Activated CD8-positive, alpha-beta T cell treated with anti-CD3 and anti-CD28 coated beads for 36 hours (primary cell): Measurements from ENCODE around the gene SPATA32. TPM values are rescaled to one million over a fixed set of nuclear protein-coding genes. Genes with fewer than 3 reads are reported as not detected.

Experiments used
- ATAC-seq: fragments of 200-7000 bp; cut with Tn5 transposase; one replicate; pipeline ENCODE4 v1.10.0; 2021; ENCODE audit warnings: mild to moderate bottlenecking, moderate library complexity
- CTCF ChIA-PET: fragments of 350-600 bp; sonication (Branson Sonifier 250); formaldehyde crosslinking; loops from one replicate; lab custom pipeline; 2021; ENCODE audit warnings: antibody characterized with exemption; lab: Charles Lee
- POLR2A ChIA-PET: fragments of 350-600 bp; sonication (Branson Sonifier 250); formaldehyde crosslinking; loops from one replicate; lab custom pipeline; 2021; ENCODE audit warnings: antibody characterized with exemption; lab: Charles Lee
- DNase-seq: peaks from one replicate; pipeline ENCODE4 v3.0.0-alpha.2; 2020
- H3K27ac Mint-ChIP-seq: one replicate; pipeline ENCODE4 v1.8.0; 2021; ENCODE audit warnings: mild to moderate bottlenecking, mixed read lengths
- H3K27me3 Mint-ChIP-seq: one replicate; pipeline ENCODE4 v1.8.0; 2021; ENCODE audit warnings: mixed read lengths
- H3K36me3 Mint-ChIP-seq: one replicate; pipeline ENCODE4 v1.8.0; 2021; ENCODE audit warnings: low read depth, mixed read lengths
- H3K4me1 Mint-ChIP-seq: one replicate; pipeline ENCODE4 v1.8.0; 2021; ENCODE audit warnings: low read depth, mixed read lengths
- H3K4me3 Mint-ChIP-seq: one replicate; pipeline ENCODE4 v1.8.0; 2021; ENCODE audit warnings: mild to moderate bottlenecking, moderate library complexity, mixed read lengths
- H3K9me3 Mint-ChIP-seq: one replicate; pipeline ENCODE4 v1.8.0; 2021; ENCODE audit warnings: mixed read lengths
- intact Hi-C: fragments of 100-400 bp; cut with micrococcal nuclease; formaldehyde crosslinking; loops from one replicate; pipeline ENCODE4 v1.10.0; 2022
- total RNA-seq, 2 experiments: library from RNA; stranded (reverse); gene quantifications; one replicate each; pipeline ENCODE4 v1.2.3, GENCODE V29; 2021
- TF ChIP-seq, protein P1 (sequence below): fragments of 200-600 bp; IDR thresholded peaks from one replicate; pipeline ENCODE4 v1.8.0; 2022; ENCODE audit warnings: antibody characterized with exemption, mild to moderate bottlenecking

Gene SPATA32
- total RNA-seq, 2 experiments from 2014 or later: 0.27 to 0.63 TPM

DNA sequence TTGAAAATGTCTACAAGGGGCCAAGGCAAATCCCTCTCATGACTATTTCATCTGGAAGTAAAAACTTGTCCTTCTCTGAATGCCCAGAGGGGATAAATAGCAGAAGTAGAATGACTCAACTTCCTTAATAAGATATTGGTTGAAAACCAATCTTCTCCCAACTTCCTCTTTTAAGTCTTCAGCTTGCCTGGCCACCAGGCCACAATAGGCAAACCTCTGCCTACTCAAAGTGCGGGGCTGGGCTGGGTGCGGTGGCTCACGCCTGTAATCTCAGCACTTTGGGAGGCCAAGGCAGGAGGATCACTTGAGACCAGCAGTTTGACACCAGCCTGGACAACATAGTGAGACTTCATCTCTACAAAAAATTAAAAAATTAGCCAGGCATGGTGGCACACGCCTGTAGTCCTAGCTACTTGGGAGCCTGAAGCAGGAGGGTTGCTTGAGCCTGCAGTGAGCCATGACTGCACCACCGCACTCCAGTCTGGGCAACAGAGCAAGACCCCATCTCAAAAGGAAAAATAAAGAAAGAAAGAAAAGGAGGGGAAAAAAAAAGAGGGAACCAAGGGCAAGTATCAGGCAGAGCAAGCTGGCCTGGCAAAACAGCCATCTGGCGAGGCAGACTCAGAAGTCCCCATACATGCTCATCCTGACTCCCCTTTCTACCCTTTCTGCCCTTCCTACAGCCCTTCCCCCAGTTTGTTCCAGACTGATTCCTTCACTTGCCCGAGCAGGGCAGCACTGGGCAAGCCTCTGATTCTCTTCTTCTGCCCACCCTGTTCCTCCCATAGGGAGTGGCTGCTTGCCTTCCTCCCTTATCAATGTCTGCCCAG is 34.3 kb upstream of the SPATA32 start:
- no peaks in the 10 kb centered on the region for H3K27me3 Mint-ChIP-seq
- ATAC-seq (no peak), DNase-seq (no peak)
- H3K27ac Mint-ChIP-seq: peak overlapping the region; percentile 81
- H3K4me3 Mint-ChIP-seq: no peak overlapping the region
- H3K4me1 Mint-ChIP-seq: peaks cover 84% of the 10 kb centered on the region
- H3K36me3 Mint-ChIP-seq: peaks cover 57% of the 10 kb centered on the region
- POLR2A ChIA-PET: interaction anchor here (0.6 to 1.3 kb wide), 4 partner anchors 12 to 97 kb away, joined by 3 read pairs; no protein-coding TSS in a partner anchor
- intact Hi-C loops: no loop called here
- CTCF ChIA-PET: interaction anchor here (0.9 to 9.6 kb wide), 9 partner anchors 10 to 161 kb away, joined by 3 to 81 read pairs (median 4); partner anchors contain the start of genes ACBD4 and MAP3K14
- H3K9me3 Mint-ChIP-seq: peaks cover 4% of the 10 kb centered on the region
- TF ChIP-seq, protein P1, sequence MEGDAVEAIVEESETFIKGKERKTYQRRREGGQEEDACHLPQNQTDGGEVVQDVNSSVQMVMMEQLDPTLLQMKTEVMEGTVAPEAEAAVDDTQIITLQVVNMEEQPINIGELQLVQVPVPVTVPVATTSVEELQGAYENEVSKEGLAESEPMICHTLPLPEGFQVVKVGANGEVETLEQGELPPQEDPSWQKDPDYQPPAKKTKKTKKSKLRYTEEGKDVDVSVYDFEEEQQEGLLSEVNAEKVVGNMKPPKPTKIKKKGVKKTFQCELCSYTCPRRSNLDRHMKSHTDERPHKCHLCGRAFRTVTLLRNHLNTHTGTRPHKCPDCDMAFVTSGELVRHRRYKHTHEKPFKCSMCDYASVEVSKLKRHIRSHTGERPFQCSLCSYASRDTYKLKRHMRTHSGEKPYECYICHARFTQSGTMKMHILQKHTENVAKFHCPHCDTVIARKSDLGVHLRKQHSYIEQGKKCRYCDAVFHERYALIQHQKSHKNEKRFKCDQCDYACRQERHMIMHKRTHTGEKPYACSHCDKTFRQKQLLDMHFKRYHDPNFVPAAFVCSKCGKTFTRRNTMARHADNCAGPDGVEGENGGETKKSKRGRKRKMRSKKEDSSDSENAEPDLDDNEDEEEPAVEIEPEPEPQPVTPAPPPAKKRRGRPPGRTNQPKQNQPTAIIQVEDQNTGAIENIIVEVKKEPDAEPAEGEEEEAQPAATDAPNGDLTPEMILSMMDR: no peak

DNA sequence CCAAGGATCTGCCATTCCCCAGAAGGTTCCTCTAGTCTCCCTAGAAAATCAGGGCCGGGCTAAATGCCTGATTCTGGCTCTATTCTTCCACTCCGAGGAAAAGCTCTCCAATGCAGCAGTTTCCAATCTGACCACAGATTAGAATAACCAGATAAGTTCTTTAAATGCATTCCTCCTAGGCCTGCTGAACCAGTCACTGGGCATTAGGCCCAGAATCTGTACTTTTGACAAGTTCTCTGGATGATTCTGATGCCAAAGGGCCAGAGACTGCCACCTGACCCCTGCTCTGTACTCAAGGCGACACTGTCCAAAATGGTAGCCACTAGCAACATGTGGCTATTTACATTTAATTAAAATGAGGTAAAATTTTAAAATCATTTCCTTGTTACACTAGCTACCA is 32.6 kb upstream of the SPATA32 start:
- ChIA-PET POLR2A (interaction anchor here (0.6 to 2.5 kb wide), 7 partner anchors 17 to 1532 kb away, joined by 3 to 9 read pairs (median 3); no protein-coding TSS in a partner anchor), CTCF (interaction anchor here (1.1 to 9.6 kb wide), 9 partner anchors 14 to 90 kb away, joined by 3 to 81 read pairs (median 6); partner anchors contain the start of gene MAP3K14)
- H3K27me3 Mint-ChIP-seq: no peaks in the 10 kb centered on the region
- peaks cover 60% of the 10 kb centered on the region for H3K36me3 Mint-ChIP-seq
- intact Hi-C loops: no loop called here
- H3K4me1 Mint-ChIP-seq: peaks cover 83% of the 10 kb centered on the region
- no peak for DNase-seq
- peaks cover 4% of the 10 kb centered on the region for H3K9me3 Mint-ChIP-seq
- peak overlapping the region; percentile 84 for H3K27ac Mint-ChIP-seq
- TF ChIP-seq, protein P1: no peak
- H3K4me3 Mint-ChIP-seq: no peak overlapping the region
- no peak for ATAC-seq

- peaks cover 76% of the 10 kb centered on the region for H3K4me1 Mint-ChIP-seq
- TF ChIP-seq, protein P1: no peak
- no peaks in the 10 kb centered on the region for H3K27me3 Mint-ChIP-seq
- peaks cover 4% of the 10 kb centered on the region for H3K9me3 Mint-ChIP-seq
- peak overlapping the region; percentile 84 for H3K27ac Mint-ChIP-seq
- H3K4me3 Mint-ChIP-seq: no peak overlapping the region
- CTCF ChIA-PET: interaction anchor here (0.8 to 9.6 kb wide), 13 partner anchors 9 to 158 kb away, joined by 3 to 81 read pairs (median 4); partner anchors contain the start of genes ACBD4 and MAP3K14
- DNase-seq (peak; percentile 47), ATAC-seq (peak; percentile 69)
- intact Hi-C loops: no loop called here
- POLR2A ChIA-PET: interaction anchor here (0.6 to 2.5 kb wide), 8 partner anchors 13 to 112 kb away, joined by 3 to 9 read pairs (median 4); no protein-coding TSS in a partner anchor
- H3K36me3 Mint-ChIP-seq: peaks cover 61% of the 10 kb centered on the region
Observed at GRCh38 chr17:45293413-45294211, 31.7 kb upstream of the SPATA32 start.

DNA sequence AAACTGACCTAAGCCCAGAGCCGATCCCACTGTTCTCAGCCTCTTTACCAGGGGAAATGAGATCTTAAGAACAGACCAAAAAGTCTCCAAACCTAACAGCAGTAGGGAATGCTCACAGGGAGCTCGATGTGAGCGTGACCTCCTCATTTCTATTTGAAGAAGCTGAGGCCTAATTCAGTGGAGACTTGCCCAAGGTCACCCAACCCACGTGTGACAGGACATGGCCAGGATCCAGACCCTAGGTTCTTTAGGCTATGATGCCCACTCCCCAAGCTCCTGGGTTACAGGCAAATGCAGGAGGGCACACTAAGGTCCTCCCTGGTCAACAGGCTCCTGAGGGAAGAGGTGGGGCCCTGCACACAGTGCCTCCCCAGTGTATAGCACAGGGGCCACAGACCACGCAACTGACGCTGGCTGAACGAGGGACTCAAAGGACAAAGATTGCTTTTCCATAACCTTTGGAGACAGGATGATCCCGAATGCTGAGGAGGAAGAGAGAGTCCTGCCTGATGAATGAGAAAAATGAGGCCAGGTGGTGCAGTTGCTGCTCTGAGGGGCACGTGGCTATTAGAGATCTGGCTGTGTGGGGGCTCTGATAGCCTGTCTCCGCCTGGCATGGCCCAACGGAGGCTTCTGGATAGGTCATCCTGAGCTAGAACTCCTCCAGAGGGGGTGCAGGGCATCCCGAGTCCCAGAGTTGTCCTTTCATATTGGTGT is 31.0 kb upstream of the SPATA32 start:
- intact Hi-C loops: no loop called here
- no peak for DNase-seq
- TF ChIP-seq, protein P1: no peak
- ChIA-PET POLR2A (interaction anchor here (0.8 to 2.5 kb wide), 7 partner anchors 10 to 111 kb away, joined by 3 to 9 read pairs (median 5); no protein-coding TSS in a partner anchor), CTCF (interaction anchor here (0.8 to 9.6 kb wide), 14 partner anchors 11 to 157 kb away, joined by 3 to 81 read pairs (median 4); partner anchors contain the start of genes ACBD4 and MAP3K14)
- Mint-ChIP-seq H3K27ac (peak overlapping the region; percentile 84), H3K27me3 (no peaks in the 10 kb centered on the region), H3K9me3 (peaks cover 4% of the 10 kb centered on the region), H3K4me3 (no peak overlapping the region), H3K36me3 (peaks cover 56% of the 10 kb centered on the region), H3K4me1 (peaks cover 68% of the 10 kb centered on the region)
- no peak for ATAC-seq
